Measurements from ENCODE around the gene S100A9. TPM values are rescaled to one million over a fixed set of nuclear protein-coding genes. Genes with fewer than 3 reads are reported as not detected.

S100A9 gene
- total RNA-seq, 1 experiment from 2014 or later: 0.44 TPM

- in situ Hi-C loops (cut with HindIII; ENCODE audit: low pct_unique_long_range_greater_than_20kb, low sequenced_read_pairs): loop anchor here (25.0 kb wide), 1 partner anchor 246 kb away; the partner anchor contains the start of genes S100A14 and S100A16
- H3K36me3 ChIP-seq (ENCODE audit: control insufficient read depth, insufficient read depth, low read length): no peaks in the 10 kb centered on the region
- CTCF ChIA-PET: no interaction called here
- POLR2A ChIA-PET: no interaction called here
- no peak for ATAC-seq
- BruUV-seq (replicated peaks): no TSS peak
- H3K9me3 ChIP-seq (ENCODE audit: control insufficient read depth, insufficient read depth, low read depth, low read length): no peaks in the 10 kb centered on the region
- no peak overlapping the region for H3K4me3 ChIP-seq (ENCODE audit: low read depth in 2 of 2, low read length in 2 of 2)
- no peaks in the 10 kb centered on the region for H3K4me1 ChIP-seq (ENCODE audit: control insufficient read depth, insufficient read depth, low read length)
- H3K27ac ChIP-seq (ENCODE audit: low read length): no peak overlapping the region
- no peak for DNase-seq (ENCODE audit: low read depth, low spot score)
- no peak for TF ChIP-seq CTCF (IDR thresholded peaks at IDR 0.05)
- no peaks in the 10 kb centered on the region for H3K27me3 ChIP-seq (ENCODE audit: control insufficient read depth, insufficient read depth, low read length)
- intact Hi-C loops (cut with micrococcal nuclease; ENCODE audit: unreplicated experiment): no loop called here
These were observed 8.6 kb downstream of the S100A9 start for GRCh38 chr1:153366261-153366660.

- BruUV-seq (replicated peaks): no TSS peak
- DNase-seq (ENCODE audit: low read depth, low spot score): no peak
- Histone ChIP-seq H3K36me3 (ENCODE audit: control insufficient read depth, insufficient read depth, low read length) (no peaks in the 10 kb centered on the region), H3K4me1 (ENCODE audit: control insufficient read depth, insufficient read depth, low read length) (no peaks in the 10 kb centered on the region), H3K27ac (ENCODE audit: low read length) (no peak overlapping the region), H3K4me3 (ENCODE audit: low read depth in 2 of 2, low read length in 2 of 2) (no peak overlapping the region), H3K9me3 (ENCODE audit: control insufficient read depth, insufficient read depth, low read depth, low read length) (no peaks in the 10 kb centered on the region), H3K27me3 (ENCODE audit: control insufficient read depth, insufficient read depth, low read length) (no peaks in the 10 kb centered on the region)
- TF ChIP-seq SIN3A (IDR thresholded peaks at IDR 0.05; ENCODE audit: borderline replicate concordance, insufficient read depth, low read depth, low read length) (no peak), REST (IDR thresholded peaks at IDR 0.05; ENCODE audit: insufficient read depth in 1 of 2, low read depth in 2 of 2, low read length in 1 of 2) (no peak), POLR2AphosphoS5 (IDR thresholded peaks at IDR 0.05; ENCODE audit: low read depth, low read length) (no peak), CTCF (IDR thresholded peaks at IDR 0.05) (no peak), TCF7L2 (IDR thresholded peaks at IDR 0.05; ENCODE audit: low read depth, low read length) (no peak)
- in situ Hi-C loops (cut with HindIII; ENCODE audit: low pct_unique_long_range_greater_than_20kb, low sequenced_read_pairs): loop anchor here (25.0 kb wide), 1 partner anchor 245 kb away; the partner anchor contains the start of genes S100A14 and S100A16
- CTCF ChIA-PET: no interaction called here
- POLR2A ChIA-PET: no interaction called here
- intact Hi-C loops (cut with micrococcal nuclease; ENCODE audit: unreplicated experiment): no loop called here
- ATAC-seq: no peak
These were observed 9.4 kb downstream of the S100A9 start for GRCh38 chr1:153367090-153367489.

Data from Panc1 (cell line).